HG02798 (cell line): ENCODE data around the gene CES4A.

Experiments
- ATAC-seq: cut with Tn5 transposase; IDR thresholded peaks from one replicate; pipeline ENCODE4 v1.9.1; 2021; ENCODE audit warnings: mild to moderate bottlenecking; ENCODE audit not compliant: unreplicated experiment, poor library complexity

CES4A gene

GRCh38 chr16:67016681-67017420, 28.5 kb downstream of the CES4A start:
- ATAC-seq: no peak

- no peak for ATAC-seq
Measured at GRCh38 chr16:67017421-67017750, 29.0 kb downstream of the CES4A start.

- peak; percentile 91 for ATAC-seq
Measured at GRCh38 chr16:67017810-67018488, 29.6 kb downstream of the CES4A start.

GRCh38 chr16:67019171-67019570, 30.8 kb downstream of the CES4A start:
- ATAC-seq: no peak

GRCh38 chr16:67021321-67021720, 32.9 kb downstream of the CES4A start:
- ATAC-seq: no peak

- ATAC-seq: no peak
Measured at GRCh38 chr16:67022531-67023214, 34.3 kb downstream of the CES4A start.

GRCh38 chr16:67023689-67024088, 35.3 kb downstream of the CES4A start:
- ATAC-seq: no peak

GRCh38 chr16:67024384-67025209, 36.2 kb downstream of the CES4A start:
- no peak for ATAC-seq

- no peak for ATAC-seq
Measured at GRCh38 chr16:67025210-67025550, 36.8 kb downstream of the CES4A start.

GRCh38 chr16:67026570-67026969, 38.2 kb downstream of the CES4A start:
- no peak for ATAC-seq

GRCh38 chr16:67027046-67027445, 38.7 kb downstream of the CES4A start:
- no peak for ATAC-seq

GRCh38 chr16:67028167-67028695, 39.8 kb downstream of the CES4A start:
- no peak for ATAC-seq

GRCh38 chr16:67028696-67029253, 40.4 kb downstream of the CES4A start, which contains the start of gene CBFB:
Gene CBFB (plus strand): TSS chr16:67029149. CDS start chr16:67029408, 259 bp downstream.
- peak; percentile 84 for ATAC-seq

- ATAC-seq: peak; percentile 49
Measured at GRCh38 chr16:67029254-67030096, 41.1 kb downstream of the CES4A start.

GRCh38 chr16:67030221-67030962, 42.0 kb downstream of the CES4A start:
- ATAC-seq: no peak

GRCh38 chr16:67034487-67034886, 46.1 kb downstream of the CES4A start:
- ATAC-seq: no peak

- no peak for ATAC-seq
Measured at GRCh38 chr16:67035364-67035763, 47.0 kb downstream of the CES4A start.

- ATAC-seq: no peak
Measured at GRCh38 chr16:67036323-67036741, 47.9 kb downstream of the CES4A start.
